GM19099 (cell line): Measurements from ENCODE around the gene ADRA1B.

Experiments
- POLR2A ChIP-seq: IDR thresholded peaks from 3 replicates; pipeline ENCODE4 v1.6.1; 2011; ENCODE audit warnings: low read depth; ENCODE audit not compliant: insufficient read length; ENCODE audit errors: extremely low read depth

ADRA1B gene

DNA sequence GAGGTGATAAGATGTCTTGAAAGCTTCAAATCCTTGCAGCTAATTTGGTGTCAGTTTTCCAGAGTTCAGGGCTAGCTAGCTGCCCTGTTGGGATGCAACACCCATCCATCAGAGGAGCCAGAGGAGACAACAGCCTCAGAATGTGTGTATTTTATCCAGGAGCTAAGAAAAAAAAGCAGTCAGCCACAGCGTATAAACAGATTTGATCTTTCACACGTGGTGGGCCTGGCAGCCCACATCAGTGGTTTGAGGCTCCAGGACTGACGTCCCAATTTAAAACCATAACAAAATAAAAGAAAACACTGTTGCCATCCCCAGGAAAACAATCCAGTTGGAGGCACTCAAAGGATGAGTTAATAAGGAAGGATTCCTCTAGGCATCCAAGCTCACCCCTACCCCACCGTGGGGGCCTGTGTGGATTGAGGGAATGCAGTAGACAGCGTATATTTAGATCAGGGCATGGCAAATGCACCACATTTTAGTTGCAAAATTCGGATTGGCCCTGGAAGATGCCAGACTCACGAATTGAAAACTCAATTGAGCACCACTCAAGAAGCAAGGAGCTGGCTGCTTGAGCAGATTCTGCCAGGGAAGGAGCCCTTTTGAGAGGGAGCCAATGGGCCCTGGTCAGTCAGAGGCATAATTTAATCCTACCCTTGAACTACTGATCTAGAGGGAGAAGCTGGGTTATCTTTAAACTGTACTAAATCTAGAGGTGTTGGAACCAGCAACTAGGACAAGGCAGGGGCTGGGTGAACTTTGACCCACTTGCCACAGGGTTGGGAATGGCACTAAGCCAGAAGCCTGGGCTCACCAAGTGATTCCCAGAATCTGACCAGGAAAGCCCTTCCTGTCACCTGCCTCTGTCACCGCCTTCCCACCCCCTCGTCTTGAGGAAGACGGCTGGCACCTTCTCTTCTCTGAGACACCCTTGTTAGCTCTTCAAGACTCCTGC, 17.5 kb downstream of the ADRA1B start:
- no peak for TF ChIP-seq POLR2A

DNA sequence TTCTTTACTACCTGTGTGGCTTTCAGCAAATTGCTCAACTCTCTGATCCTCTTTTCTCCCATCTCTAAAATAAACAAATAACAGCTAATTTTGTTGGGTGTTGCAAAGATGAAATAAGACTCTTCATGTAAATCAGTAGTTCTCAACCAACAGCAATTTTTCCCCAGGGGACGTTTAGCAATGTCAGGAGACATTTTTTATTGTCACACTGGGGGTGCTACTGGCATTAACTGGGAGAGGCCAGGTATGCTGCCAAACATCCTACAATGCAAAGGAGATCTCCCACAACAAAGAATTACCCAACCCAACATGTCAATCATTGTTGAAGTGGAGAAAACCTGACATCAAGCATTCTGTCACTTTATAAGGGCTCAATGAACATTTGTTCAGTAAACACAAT, 19.7 kb downstream of the ADRA1B start:
- no peak for TF ChIP-seq POLR2A

DNA sequence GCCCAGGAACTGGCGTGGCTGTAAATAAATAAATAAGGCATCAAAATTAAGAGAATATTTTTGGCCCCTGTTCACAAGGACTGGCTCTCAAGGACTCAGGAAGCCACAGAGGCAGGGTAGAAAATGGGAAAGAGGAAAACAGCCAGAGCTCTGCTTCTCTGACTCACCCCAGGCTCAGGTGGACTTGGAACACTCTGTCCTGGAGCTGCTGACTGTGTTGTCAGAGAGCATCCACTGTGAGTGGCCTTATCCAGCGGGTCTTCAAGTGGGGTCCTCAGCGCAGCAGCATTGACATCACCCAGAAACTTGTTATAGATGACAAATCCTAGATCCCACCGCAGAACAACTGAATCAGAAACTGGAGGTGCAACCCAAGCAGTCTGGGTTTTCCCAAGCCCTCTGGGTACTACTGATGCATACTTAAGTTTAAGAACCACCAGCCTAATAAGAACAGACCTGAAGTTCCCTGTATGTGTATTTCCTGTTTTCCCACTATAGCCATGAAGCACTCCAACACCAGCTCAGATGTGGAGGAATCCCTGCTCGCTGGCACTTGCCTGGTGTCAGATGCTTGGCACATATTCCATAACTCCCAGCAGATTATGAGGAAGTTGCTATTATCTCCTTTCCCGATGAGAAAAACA, 20.5 kb downstream of the ADRA1B start:
- no peak for TF ChIP-seq POLR2A

DNA sequence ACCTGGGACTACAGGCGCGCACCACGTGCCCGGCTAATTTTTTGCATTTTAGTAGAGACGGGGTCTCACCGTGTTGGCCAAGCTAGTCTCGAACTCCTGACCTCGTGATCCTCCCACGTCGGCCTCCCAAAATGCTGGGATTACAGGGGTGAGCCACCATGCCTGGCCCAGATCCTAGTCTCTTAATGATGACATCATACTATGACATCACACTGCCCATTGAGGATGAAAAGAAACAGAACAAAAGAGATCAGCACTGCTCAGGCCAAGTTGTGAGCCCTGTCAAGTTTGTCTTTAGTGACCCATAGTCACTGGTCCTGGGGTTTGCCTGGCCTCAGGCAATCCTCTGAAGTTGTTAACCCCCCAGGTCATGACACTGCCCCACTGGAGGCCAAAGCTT, 21.3 kb downstream of the ADRA1B start:
- no peak for TF ChIP-seq POLR2A

DNA sequence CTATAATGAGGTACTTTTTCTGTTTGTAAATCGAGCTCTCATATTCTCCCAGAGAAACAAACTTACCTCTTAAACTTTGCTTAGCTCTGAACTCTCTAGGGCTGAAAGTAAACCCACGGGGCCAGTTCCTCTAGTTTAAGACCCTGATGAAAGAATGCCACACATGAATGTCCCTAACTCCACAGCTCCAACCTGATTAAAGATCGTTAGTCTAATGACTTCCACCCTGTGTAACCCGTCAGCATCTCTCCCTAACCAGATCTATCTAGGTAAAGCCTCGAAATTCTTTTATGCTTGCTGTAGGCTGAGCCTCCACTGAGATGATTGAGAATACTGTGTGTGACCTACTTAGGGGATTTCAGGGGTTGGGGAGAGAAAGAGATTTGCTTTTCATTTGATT, 27.0 kb downstream of the ADRA1B start:
- TF ChIP-seq POLR2A = no peak

DNA sequence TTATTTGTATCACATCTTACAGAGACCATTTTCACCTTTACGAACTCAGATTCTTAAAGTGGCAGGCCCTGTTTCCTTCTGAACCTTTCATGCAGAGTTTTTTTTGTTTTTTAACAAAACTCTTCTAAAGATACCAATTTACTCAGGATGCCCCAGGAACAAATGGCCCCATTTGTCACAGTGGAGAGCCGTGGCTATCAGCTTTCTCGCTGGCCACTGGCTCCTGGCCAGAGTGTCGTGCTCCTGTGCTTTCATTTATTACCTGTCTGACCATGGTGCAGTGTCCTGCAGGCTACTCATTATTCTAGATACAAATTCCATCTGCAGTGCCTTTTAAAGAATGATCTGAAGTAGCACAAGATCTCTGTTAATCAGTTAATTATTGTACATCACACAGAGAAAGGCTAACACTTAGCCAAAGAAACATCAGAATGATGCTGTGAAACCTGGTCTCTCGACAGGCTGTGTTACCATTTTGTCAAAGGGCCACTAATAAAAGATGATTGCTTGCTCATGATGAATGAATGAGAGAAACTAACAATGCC, 27.8 kb downstream of the ADRA1B start:
- no peak for TF ChIP-seq POLR2A

DNA sequence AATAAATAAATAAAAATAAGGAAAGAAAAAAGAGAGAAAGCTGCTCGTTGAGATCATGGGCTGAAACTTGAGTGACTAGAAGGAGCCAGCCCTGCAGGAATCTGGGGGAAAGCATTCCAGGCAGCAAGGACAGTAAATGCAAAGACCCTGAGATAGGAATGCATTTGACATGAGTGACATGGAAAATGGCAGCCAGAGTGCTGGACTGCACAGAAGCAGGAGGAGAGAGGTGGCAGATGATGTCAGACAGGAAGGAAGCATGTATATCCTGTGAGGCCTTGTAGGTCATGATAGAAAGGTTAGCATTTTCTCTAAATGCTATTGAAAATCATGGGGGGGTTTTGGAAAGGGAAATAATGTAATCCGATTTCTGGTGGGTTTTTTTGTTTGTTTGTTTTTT, 29.1 kb downstream of the ADRA1B start:
- no peak for TF ChIP-seq POLR2A

DNA sequence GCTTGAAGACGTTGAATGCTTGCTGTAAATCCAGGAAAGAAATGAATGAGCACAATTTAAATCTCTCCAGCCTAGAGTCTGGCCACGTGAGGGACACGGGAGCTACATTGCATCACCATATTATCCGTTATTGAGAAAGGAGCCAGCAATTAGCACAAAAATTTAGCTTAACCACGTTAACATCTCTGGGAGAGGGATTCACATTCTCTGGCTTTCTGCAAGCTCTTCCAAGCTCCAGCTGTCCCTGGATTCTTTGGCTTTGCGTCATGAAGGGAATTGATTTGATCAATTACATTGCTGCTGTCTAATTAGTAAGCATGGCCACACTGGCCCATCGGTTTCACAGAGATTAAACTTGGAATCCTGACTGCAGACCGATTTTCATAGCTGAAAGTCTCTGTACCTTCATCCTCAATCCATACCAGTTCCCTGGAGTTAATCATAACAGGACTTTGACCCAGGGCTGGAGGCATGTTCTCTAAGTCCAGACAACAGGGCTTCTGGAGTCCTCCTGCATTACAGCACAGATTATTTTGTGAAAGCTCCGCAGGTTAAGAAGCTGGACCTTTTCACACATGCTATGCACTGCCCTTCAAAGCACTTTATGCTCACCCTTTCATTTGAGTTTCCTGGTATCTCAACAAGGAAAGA, 31.6 kb downstream of the ADRA1B start:
- TF ChIP-seq POLR2A = no peak

DNA sequence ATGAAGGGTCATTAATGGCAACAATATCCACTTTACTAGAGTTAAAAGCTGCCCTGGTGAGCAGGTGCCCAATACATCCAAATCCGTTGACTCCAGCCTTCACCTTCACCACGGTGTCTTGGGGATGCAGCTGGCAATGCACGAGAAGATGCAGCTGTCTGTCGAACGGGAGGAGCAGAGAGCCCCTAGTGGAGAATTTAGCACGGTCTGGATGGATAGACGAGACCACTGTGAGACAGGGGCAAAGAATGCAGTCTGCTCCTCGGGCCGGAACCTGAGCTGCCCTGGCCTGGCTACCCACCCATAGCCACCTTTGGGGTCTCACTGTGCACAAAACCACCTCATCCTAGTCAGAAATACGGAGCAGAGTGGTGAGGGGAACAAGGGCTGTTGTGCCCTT, 35.1 kb downstream of the ADRA1B start:
- no peak for TF ChIP-seq POLR2A

DNA sequence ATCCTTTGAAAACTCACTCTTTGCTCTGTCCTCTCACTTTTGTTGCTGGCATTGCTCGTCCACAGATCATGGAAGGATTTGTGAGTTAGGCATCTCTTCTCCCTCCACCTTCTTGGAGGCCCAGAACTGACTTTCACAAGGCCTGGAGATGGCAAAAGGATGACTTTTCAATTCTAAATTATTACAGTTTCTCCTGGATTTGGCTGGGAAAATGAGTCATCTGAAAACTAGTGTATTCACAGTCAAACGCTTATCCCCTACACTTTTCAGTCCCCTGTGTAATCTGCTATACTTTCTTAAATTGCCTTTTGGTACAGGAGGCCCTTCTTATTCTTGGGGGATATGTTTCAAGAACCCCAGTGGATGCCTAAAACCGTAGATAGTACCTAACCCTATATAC, 35.6 kb downstream of the ADRA1B start:
- no peak for TF ChIP-seq POLR2A

DNA sequence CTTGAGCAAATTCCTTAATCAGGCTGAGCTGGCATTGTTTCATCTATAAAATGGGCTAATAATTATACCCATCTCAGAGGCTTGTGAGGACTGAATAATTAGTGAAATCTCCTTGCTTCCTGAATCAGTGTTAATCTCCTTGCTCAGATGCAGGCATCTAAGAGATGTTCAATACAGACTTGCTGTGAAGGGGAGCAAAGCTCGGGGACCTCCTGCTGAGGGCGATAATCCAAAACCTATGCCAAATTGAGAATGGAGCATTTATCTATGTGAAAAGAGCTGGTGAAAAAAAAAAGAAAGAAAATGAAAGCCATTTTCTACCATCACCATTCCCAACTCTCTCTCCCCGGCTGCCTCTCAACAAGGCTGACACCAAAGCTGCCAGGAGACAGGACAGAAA, 37.3 kb downstream of the ADRA1B start:
- TF ChIP-seq POLR2A = no peak

DNA sequence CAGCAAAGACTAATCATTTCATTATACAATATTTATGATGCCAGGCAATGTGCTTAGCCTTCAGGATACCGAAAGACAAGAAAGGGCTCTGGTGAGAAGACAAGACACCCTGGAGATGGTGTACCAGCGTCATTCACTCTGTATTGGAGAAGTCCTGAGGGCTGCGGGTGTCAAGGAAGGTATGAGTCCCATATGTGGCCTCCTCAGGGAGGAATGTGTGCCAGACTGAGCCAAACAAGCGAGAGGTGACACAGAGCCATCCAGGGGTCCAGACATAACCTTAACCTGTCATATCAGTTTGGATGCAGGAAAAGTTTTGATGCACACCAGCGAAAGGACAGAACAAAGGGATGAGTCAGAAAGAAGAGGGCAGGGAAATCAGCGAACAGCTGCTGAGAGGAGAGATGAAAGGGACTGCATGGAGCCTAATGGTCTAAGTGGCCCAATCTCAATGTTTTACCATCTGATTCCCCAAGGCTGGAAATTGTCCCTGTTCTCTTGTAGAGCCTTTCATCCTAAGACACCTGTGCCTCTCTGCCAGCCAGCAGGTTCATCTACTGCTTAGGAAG, 38.9 kb downstream of the ADRA1B start:
- TF ChIP-seq POLR2A = no peak

DNA sequence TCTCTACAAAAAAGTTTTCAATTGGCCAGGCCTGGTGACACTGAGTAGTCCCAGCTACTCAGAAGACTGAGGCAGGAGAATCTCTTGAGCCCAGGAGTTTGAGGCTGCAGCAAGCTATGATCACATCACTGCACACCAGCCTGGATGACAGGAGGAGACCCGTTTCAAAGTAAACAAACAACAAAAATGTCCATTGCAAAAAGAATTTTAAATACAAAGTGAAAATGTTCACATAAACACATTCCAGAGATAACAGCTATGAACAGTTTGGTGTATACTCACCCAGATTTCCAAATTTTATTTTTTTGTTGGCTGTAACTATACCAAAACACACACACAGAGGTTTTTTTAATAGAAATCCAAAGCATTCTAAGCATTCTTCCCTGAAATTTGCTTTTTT, 39.8 kb downstream of the ADRA1B start:
- no peak for TF ChIP-seq POLR2A

DNA sequence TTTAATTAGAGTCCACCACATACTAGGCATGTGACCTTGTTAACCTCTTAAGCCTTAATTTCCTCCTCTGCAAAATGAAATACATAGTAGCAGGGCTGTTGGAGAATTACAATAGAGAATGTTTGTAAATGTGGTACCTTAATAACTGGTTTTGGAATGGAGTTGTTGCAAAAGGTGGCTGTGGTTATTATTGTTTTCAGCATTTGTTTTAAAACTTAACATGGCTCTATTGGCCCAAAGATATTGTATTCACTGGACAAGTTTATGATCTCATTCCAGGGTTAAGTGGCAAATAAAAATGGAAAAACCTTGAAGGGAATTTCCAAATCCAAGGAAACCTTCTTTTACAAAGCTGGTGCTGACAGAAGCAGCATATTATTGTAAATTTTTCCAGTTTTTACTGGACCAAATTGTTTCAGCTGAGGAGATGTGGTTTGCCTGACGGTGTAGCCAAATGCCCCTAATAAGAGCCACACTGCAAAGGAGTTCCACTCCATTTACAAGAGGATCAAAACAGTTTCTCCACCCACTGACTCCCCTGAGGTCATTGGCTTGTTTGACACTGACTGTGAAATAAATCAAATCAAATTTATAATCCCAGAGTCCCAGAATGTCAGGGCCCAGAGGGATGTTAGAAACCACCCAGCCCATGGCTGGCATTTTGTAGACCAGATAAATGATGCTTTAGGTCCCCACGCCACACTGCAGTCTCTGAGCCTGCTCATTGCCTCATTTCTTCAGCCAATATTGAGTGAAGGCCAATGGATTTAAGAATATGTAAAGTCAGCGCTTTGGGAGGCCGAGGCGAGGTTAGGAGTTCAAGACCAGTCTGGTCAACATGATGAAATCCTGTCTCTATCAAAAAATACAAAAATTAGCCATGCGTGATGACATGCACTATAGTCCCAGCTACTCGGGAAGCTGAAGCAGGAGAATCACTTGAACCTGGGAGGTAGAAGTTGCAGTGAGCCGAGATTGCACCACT, 45.2 kb downstream of the ADRA1B start:
- no peak for TF ChIP-seq POLR2A
